GM12875 (cell line): ENCODE results near the gene FAS.
A peak's percentile ranks its signal among the peaks of the same experiment; 100 is the strongest.

Experiments
- H3K4me3 ChIP-seq: one replicate; pipeline ENCODE4 v1.5.1; 2011; ENCODE audit warnings: low read depth, low read length, control low read depth
- CTCF ChIP-seq: IDR thresholded peaks from 2 replicates; pipeline ENCODE4 v1.5.1; 2011; ENCODE audit warnings: low read depth, mild to moderate bottlenecking, control low read depth, inconsistent platforms, low read length, moderate library complexity, borderline replicate concordance; ENCODE audit not compliant: insufficient read depth

Gene FAS

GRCh38 chr10:88990384-88991160 is at the start of gene FAS:
Gene FAS (plus strand): TSS chr10:88990798. CDS start chr10:88990877, 79 bp downstream.
- peak within 1 kb of the TSS; percentile 94 for H3K4me3 ChIP-seq
- TF ChIP-seq CTCF, result no peak

- H3K4me3 ChIP-seq, result no peak overlapping the region
- no peak for TF ChIP-seq CTCF
Measured at GRCh38 chr10:88941026-88941425, 49.6 kb upstream of the FAS start.

- no peak overlapping the region for H3K4me3 ChIP-seq
- TF ChIP-seq CTCF, result no peak
Measured at GRCh38 chr10:88943778-88944177, 46.8 kb upstream of the FAS start.

- H3K4me3 ChIP-seq, result no peak overlapping the region
- TF ChIP-seq CTCF, result no peak
Measured at GRCh38 chr10:88944813-88945212, 45.8 kb upstream of the FAS start.

- no peak overlapping the region for H3K4me3 ChIP-seq
- no peak for TF ChIP-seq CTCF
Measured at GRCh38 chr10:88946200-88946599, 44.4 kb upstream of the FAS start.

- TF ChIP-seq CTCF, result no peak
- H3K4me3 ChIP-seq, result no peak overlapping the region
Measured at GRCh38 chr10:88946965-88947590, 43.5 kb upstream of the FAS start.

GRCh38 chr10:88949051-88949450 is 41.5 kb upstream of the FAS start:
- TF ChIP-seq CTCF, result no peak
- H3K4me3 ChIP-seq, result no peak overlapping the region
